Osteoblast (primary cell): Measurements from ENCODE around the gene PHKB. TPM values are rescaled to one million over a fixed set of nuclear protein-coding genes. Genes with fewer than 3 reads are reported as not detected.
"Not testable (repeated sequence)": the region's sequence is repeated elsewhere in the genome, so short reads cannot be mapped to it uniquely, and the experiment has no call there.

Source experiments
- DNase-seq: peaks from one replicate; pipeline ENCODE4 v3.0.0; 2011; ENCODE audit warnings: low spot score, mixed read lengths; ENCODE audit not compliant: insufficient read length; ENCODE audit errors: missing footprints
- H2AFZ ChIP-seq: 2 replicates; pipeline ENCODE4 v1.6.0; 2011; ENCODE audit warnings: mild to moderate bottlenecking, low read length
- H3K27ac ChIP-seq: 2 replicates; pipeline ENCODE4 v1.5.1; 2011; ENCODE audit warnings: mild to moderate bottlenecking, low read depth, low read length, moderate library complexity
- H3K27me3 ChIP-seq: 2 replicates; pipeline ENCODE4 v1.6.0; 2012; ENCODE audit warnings: mild to moderate bottlenecking, control low read depth, inconsistent platforms, low read length, moderate library complexity; ENCODE audit not compliant: insufficient read depth
- H3K36me3 ChIP-seq: 2 replicates; pipeline ENCODE4 v1.5.1; 2011; ENCODE audit warnings: mild to moderate bottlenecking, low read length, control low read depth, moderate library complexity; ENCODE audit not compliant: insufficient read depth
- H3K4me1 ChIP-seq: 2 replicates; pipeline ENCODE4 v1.5.1; 2011; ENCODE audit warnings: mild to moderate bottlenecking, low read length, control low read depth, moderate library complexity; ENCODE audit not compliant: insufficient read depth
- H3K4me2 ChIP-seq: 2 replicates; pipeline ENCODE4 v1.6.0; 2011; ENCODE audit warnings: mild to moderate bottlenecking, low read length; ENCODE audit not compliant: insufficient read depth
- H3K4me3 ChIP-seq: fragments of 200-600 bp; sonication (generic); 3 replicates; pipeline ENCODE4 v1.5.1; 2012; ENCODE audit warnings: mild to moderate bottlenecking, low read length, inconsistent platforms; ENCODE audit not compliant: insufficient read depth
- H3K79me2 ChIP-seq: 2 replicates; pipeline ENCODE4 v1.6.0; 2012; ENCODE audit warnings: mild to moderate bottlenecking, low read length, control low read depth, inconsistent platforms; ENCODE audit not compliant: insufficient read depth
- H3K9me3 ChIP-seq: 2 replicates; pipeline ENCODE4 v1.5.1; 2011; ENCODE audit warnings: low read depth, low read length, control low read depth
- H4K20me1 ChIP-seq: 2 replicates; pipeline ENCODE4 v1.6.0; 2012; ENCODE audit warnings: mild to moderate bottlenecking, low read length, control low read depth; ENCODE audit not compliant: insufficient read depth
- total RNA-seq: library from RNA; depleted of rRNA; stranded (reverse); fragments of >200 nt; gene quantifications from 2 replicates; pipeline ENCODE4 v1.2.3, GENCODE V29; 2012
- TF ChIP-seq, protein P1 (sequence below): IDR thresholded peaks from 2 replicates; pipeline ENCODE4 v1.5.1; 2011; ENCODE audit warnings: mild to moderate bottlenecking, low read depth, low read length, moderate library complexity; ENCODE audit errors: extremely low read depth

The PHKB gene
- total RNA-seq, 1 donor = 76.4 TPM

- Histone ChIP-seq H3K27me3 (no peaks in the 10 kb centered on the region), H2AFZ (no peak overlapping the region), H3K4me2 (no peak overlapping the region), H4K20me1 (no peaks in the 10 kb centered on the region), H3K4me1 (no peaks in the 10 kb centered on the region), H3K4me3 (no peak overlapping the region), H3K9me3 (no peaks in the 10 kb centered on the region), H3K27ac (no peak overlapping the region), H3K36me3 (peaks cover 3% of the 10 kb centered on the region), H3K79me2 (no peaks in the 10 kb centered on the region)
- TF ChIP-seq, protein P1, sequence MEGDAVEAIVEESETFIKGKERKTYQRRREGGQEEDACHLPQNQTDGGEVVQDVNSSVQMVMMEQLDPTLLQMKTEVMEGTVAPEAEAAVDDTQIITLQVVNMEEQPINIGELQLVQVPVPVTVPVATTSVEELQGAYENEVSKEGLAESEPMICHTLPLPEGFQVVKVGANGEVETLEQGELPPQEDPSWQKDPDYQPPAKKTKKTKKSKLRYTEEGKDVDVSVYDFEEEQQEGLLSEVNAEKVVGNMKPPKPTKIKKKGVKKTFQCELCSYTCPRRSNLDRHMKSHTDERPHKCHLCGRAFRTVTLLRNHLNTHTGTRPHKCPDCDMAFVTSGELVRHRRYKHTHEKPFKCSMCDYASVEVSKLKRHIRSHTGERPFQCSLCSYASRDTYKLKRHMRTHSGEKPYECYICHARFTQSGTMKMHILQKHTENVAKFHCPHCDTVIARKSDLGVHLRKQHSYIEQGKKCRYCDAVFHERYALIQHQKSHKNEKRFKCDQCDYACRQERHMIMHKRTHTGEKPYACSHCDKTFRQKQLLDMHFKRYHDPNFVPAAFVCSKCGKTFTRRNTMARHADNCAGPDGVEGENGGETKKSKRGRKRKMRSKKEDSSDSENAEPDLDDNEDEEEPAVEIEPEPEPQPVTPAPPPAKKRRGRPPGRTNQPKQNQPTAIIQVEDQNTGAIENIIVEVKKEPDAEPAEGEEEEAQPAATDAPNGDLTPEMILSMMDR = no peak
- DNase-seq = peak; percentile 11
Measured at GRCh38 chr16:47667956-47668355, 206.8 kb downstream of the PHKB start.

- no peaks in the 10 kb centered on the region for H4K20me1 ChIP-seq
- DNase-seq = no peak
- TF ChIP-seq, protein P1 = no peak
- no peaks in the 10 kb centered on the region for H3K79me2 ChIP-seq
- H3K27ac ChIP-seq = no peak overlapping the region
- no peak overlapping the region for H3K4me3 ChIP-seq
- no peaks in the 10 kb centered on the region for H3K27me3 ChIP-seq
- no peak overlapping the region for H2AFZ ChIP-seq
- H3K36me3 ChIP-seq = peaks cover 9% of the 10 kb centered on the region
- H3K4me1 ChIP-seq = no peaks in the 10 kb centered on the region
- no peak overlapping the region for H3K4me2 ChIP-seq
- H3K9me3 ChIP-seq = no peaks in the 10 kb centered on the region
Measured at GRCh38 chr16:47672475-47672874, 211.3 kb downstream of the PHKB start.

- Histone ChIP-seq H3K4me1 (no peaks in the 10 kb centered on the region), H4K20me1 (no peaks in the 10 kb centered on the region), H3K4me2 (no peak overlapping the region), H3K27ac (no peak overlapping the region), H2AFZ (no peak overlapping the region), H3K9me3 (no peaks in the 10 kb centered on the region), H3K4me3 (no peak overlapping the region), H3K27me3 (no peaks in the 10 kb centered on the region), H3K36me3 (peaks cover 6% of the 10 kb centered on the region), H3K79me2 (no peaks in the 10 kb centered on the region)
- no peak for DNase-seq
- TF ChIP-seq, protein P1 = no peak
Measured at GRCh38 chr16:47676635-47677177, 215.6 kb downstream of the PHKB start.

GRCh38 chr16:47681571-47681970 lies 220.4 kb downstream of the PHKB start:
- H4K20me1 ChIP-seq, H3K4me2 ChIP-seq, H3K9me3 ChIP-seq, H3K36me3 ChIP-seq, DNase-seq, H3K79me2 ChIP-seq, H3K4me3 ChIP-seq, H2AFZ ChIP-seq, H3K4me1 ChIP-seq, H3K27me3 ChIP-seq, H3K27ac ChIP-seq: not testable (repeated sequence)
